ENCODE measurements around the gene SHD. TPM values are rescaled to one million over a fixed set of nuclear protein-coding genes. Genes with fewer than 3 reads are reported as not detected.
A peak's percentile ranks its signal among the peaks of the same experiment; 100 is the strongest.

SHD gene
- total and polyA plus RNA-seq, 9 of the 15 experiments (the other 6 are each of a cell fraction or from before 2014, with no cell fraction given), result 0.05 to 0.62 (median 0.15) TPM; not detected in 5

- TF ChIP-seq CHD7 (IDR thresholded peaks at IDR 0.05; ENCODE audit: low read depth, low read length) (no peak), ZNF324 (CRISPR knock-in tag; IDR thresholded peaks at IDR 0.05) (no peak), KAT8 (IDR thresholded peaks at IDR 0.05; ENCODE audit: low read depth) (no peak), CBX2 (IDR thresholded peaks at IDR 0.05; ENCODE audit: insufficient read depth, low read length, poor library complexity, severe bottlenecking) (no peak), PCBP1 (IDR thresholded peaks at IDR 0.05; ENCODE audit: low read depth, low read length, poor library complexity, severe bottlenecking) (no peak), ZNF41 (CRISPR knock-in tag; conservative IDR thresholded peaks at IDR 0.05) (no peak), ZFP91 (CRISPR knock-in tag; IDR thresholded peaks at IDR 0.05) (no peak), PRDM10 (IDR thresholded peaks at IDR 0.05; ENCODE audit: partially characterized antibody) (no peak), MCM5 (IDR thresholded peaks at IDR 0.05; ENCODE audit: low read depth) (no peak), DPF2 (IDR thresholded peaks at IDR 0.05) (peak; percentile 66; the same call in 1 of the 2 replicates), LEF1 (IDR thresholded peaks at IDR 0.05) (no peak)
Observed at GRCh38 chr19:4337906-4338440, 58.9 kb downstream of the SHD start (continued).
